ENCODE data around the gene TSR1. TPM values are rescaled to one million over a fixed set of nuclear protein-coding genes. Genes with fewer than 3 reads are reported as not detected.

Gene TSR1
- total and polyA plus RNA-seq, 2 experiments from 2014 or later, result 45.7 to 73.3 TPM

DNA sequence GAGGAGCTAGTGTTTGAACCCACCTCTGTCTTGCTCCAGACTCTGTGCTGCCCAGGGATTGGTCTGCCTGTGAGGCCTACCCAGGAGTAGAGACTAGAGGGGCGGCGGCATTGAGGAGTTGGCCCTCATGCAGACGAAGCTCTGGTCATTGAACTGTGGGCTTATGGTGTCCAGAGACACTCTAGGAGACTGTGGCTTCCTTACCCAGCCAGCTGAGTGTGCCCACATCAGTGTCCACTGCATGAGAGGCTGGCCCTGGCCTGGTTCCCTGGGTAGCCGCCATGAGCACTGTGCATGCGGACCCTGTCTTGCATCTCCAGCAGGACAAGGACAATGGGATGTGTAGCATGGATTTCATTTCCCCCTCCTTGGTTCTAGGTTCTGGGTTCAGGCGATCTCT lies 15.0 kb upstream of the TSR1 start:
- H4K20me1 ChIP-seq (ENCODE audit: insufficient read depth), result no peaks in the 10 kb centered on the region
- no peak overlapping the region for H3K4me3 ChIP-seq
- no peak overlapping the region for H3K27ac ChIP-seq
- no peaks in the 10 kb centered on the region for H3F3A ChIP-seq (ENCODE audit: insufficient read depth)
- no peak overlapping the region for H3K9ac ChIP-seq
- H3K4me2 ChIP-seq (ENCODE audit: unreplicated experiment), result no peak overlapping the region
- WGBS, 2 experiments (ENCODE audit: low coverage in 1 of 2, low lambda C conversion rate in 2 of 2, missing lambda C conversion rate in 2 of 2), result 95 to 98% methylated on average over 6 of the region's 6 CpGs
- H3K9me3 ChIP-seq (ENCODE audit: low read depth), result no peaks in the 10 kb centered on the region
- H3K4me1 ChIP-seq (ENCODE audit: insufficient read depth), result peaks cover 7% of the 10 kb centered on the region; the same call in 1 of the 2 replicates
- H3K36me3 ChIP-seq (ENCODE audit: low read depth), result no peaks in the 10 kb centered on the region
- no peaks in the 10 kb centered on the region for H3K79me2 ChIP-seq (ENCODE audit: insufficient read depth)
- TF ChIP-seq EZH2phosphoT487 (IDR thresholded peaks at IDR 0.05; ENCODE audit: insufficient read depth, low read depth), result no peak
- no peak for TF ChIP-seq EZH2 (IDR thresholded peaks at IDR 0.05; ENCODE audit: insufficient read depth, poor library complexity, severe bottlenecking)
- in situ Hi-C loops (cut with MboI), result no loop called here
- H2AFZ ChIP-seq, result no peak overlapping the region
- no peaks in the 10 kb centered on the region for H3K9me2 ChIP-seq (ENCODE audit: insufficient read depth)
- no peak for DNase-seq
- no peaks in the 10 kb centered on the region for H3K27me3 ChIP-seq (replicated peaks; ENCODE audit: insufficient read depth)

DNA sequence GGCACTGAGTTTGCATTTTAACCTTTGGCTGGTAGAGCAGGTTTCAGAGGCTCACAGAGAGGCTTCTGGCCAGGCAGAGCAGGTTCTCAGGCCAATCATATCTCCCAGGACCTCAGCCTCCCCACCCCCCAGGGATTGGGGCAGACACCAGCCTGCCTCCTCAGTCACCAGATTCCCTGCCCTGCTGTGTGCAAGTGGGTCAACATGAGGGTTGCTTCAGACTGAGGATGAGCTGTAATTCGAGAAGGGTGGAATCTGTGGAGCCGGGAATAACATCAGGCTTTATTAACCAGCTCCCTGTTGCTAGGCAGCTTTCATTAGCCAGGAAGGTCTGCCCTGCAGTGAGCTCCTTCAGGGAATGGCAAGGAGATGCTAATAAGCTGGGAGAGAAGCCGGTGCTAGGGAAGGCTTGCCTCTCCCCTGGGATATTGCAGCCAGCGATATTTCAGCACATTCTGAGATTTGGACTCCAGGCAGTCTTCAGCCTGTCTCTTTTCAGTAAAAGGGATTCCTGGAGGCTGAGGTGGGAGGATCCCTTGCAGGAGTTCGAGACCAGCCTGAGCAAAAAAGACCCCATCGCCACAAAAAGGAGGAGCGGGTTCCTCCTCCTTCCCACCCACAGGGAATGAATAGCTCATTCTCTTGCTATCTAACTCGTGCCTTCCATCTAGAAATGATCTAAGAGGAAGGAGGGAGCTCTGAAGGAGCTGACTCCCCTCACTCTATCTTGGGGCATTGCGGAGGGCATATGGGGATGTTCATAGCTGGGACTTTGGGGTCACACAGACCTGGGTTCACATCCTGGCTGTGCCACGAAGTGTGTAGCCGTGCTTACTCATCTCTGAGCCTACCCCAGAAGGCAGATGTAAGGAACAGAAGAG lies 11.8 kb upstream of the TSR1 start:
- in situ Hi-C loops (cut with MboI), result no loop called here
- 0 out of 2 replicates have a peak overlapping the region, but pooled peaks have one; percentile 2 for H3K9ac ChIP-seq
- H4K20me1 ChIP-seq (ENCODE audit: insufficient read depth), result no peaks in the 10 kb centered on the region
- no peaks in the 10 kb centered on the region for H3K79me2 ChIP-seq (ENCODE audit: insufficient read depth)
- peak overlapping the region; percentile 33 for H3K27ac ChIP-seq
- H3K27me3 ChIP-seq (replicated peaks; ENCODE audit: insufficient read depth), result no peaks in the 10 kb centered on the region
- H3K4me2 ChIP-seq (ENCODE audit: unreplicated experiment), result no peak overlapping the region
- H3K4me1 ChIP-seq (ENCODE audit: insufficient read depth), result peaks cover 7% of the 10 kb centered on the region; the same call in 1 of the 2 replicates
- DNase-seq, result peak; percentile 88
- WGBS, 2 experiments (ENCODE audit: low coverage in 1 of 2, low lambda C conversion rate in 2 of 2, missing lambda C conversion rate in 2 of 2), result 52 to 58% methylated on average over 11 of the region's 11 CpGs
- no peak overlapping the region for H2AFZ ChIP-seq
- TF ChIP-seq EZH2 (IDR thresholded peaks at IDR 0.05; ENCODE audit: insufficient read depth, poor library complexity, severe bottlenecking) (no peak), EZH2phosphoT487 (IDR thresholded peaks at IDR 0.05; ENCODE audit: insufficient read depth, low read depth) (no peak)
- H3K4me3 ChIP-seq, result no peak overlapping the region
- no peaks in the 10 kb centered on the region for H3K9me2 ChIP-seq (ENCODE audit: insufficient read depth)
- no peaks in the 10 kb centered on the region for H3F3A ChIP-seq (ENCODE audit: insufficient read depth)
- H3K9me3 ChIP-seq (ENCODE audit: low read depth), result no peaks in the 10 kb centered on the region
- H3K36me3 ChIP-seq (ENCODE audit: low read depth), result no peaks in the 10 kb centered on the region

- Histone ChIP-seq H3K27me3 (replicated peaks; ENCODE audit: insufficient read depth) (no peaks in the 10 kb centered on the region), H2AFZ (no peak overlapping the region), H3K9ac (no peak overlapping the region), H3K9me2 (ENCODE audit: insufficient read depth) (no peaks in the 10 kb centered on the region), H3K4me1 (ENCODE audit: insufficient read depth) (peaks cover 7% of the 10 kb centered on the region; the same call in 1 of the 2 replicates), H3K4me3 (no peak overlapping the region), H3K79me2 (ENCODE audit: insufficient read depth) (no peaks in the 10 kb centered on the region), H3K4me2 (ENCODE audit: unreplicated experiment) (no peak overlapping the region), H3F3A (ENCODE audit: insufficient read depth) (no peaks in the 10 kb centered on the region), H3K27ac (no peak overlapping the region), H3K9me3 (ENCODE audit: low read depth) (no peaks in the 10 kb centered on the region), H3K36me3 (ENCODE audit: low read depth) (no peaks in the 10 kb centered on the region), H4K20me1 (ENCODE audit: insufficient read depth) (no peaks in the 10 kb centered on the region)
- in situ Hi-C loops (cut with MboI), result no loop called here
- no peak for DNase-seq
- no peak for TF ChIP-seq EZH2 (IDR thresholded peaks at IDR 0.05; ENCODE audit: insufficient read depth, poor library complexity, severe bottlenecking)
- 70 to 73% methylated on average over 8 of the region's 8 CpGs for WGBS, 2 experiments (ENCODE audit: low coverage in 1 of 2, low lambda C conversion rate in 2 of 2, missing lambda C conversion rate in 2 of 2)
Measured at GRCh38 chr17:2346475-2346874, 10.2 kb upstream of the TSR1 start.

DNA sequence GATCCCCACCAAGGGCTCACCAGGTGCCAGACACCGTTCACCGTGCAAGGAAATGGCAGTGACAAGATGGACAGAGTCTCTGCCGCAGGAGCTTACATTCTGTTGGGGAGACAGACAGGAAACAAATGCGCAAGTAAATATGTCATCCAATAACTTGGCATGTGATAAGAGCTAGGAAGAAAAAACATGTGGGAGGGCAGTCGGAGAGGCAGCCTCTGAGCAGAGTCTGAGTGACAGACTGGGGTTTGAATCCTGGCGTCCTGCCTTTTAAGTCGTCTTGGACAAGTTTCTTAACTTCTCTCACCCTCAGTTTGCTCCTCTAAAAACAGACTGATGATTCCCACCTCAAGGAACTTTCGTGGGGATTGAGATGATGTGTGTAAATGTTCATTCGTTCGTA lies 8.3 kb upstream of the TSR1 start:
- Histone ChIP-seq H3K9ac (no peak overlapping the region), H3F3A (ENCODE audit: insufficient read depth) (no peaks in the 10 kb centered on the region), H3K27ac (no peak overlapping the region), H3K9me2 (ENCODE audit: insufficient read depth) (no peaks in the 10 kb centered on the region), H2AFZ (no peak overlapping the region), H4K20me1 (ENCODE audit: insufficient read depth) (no peaks in the 10 kb centered on the region), H3K4me3 (no peak overlapping the region), H3K27me3 (replicated peaks; ENCODE audit: insufficient read depth) (no peaks in the 10 kb centered on the region), H3K36me3 (ENCODE audit: low read depth) (no peaks in the 10 kb centered on the region), H3K79me2 (ENCODE audit: insufficient read depth) (no peaks in the 10 kb centered on the region), H3K9me3 (ENCODE audit: low read depth) (no peaks in the 10 kb centered on the region), H3K4me2 (ENCODE audit: unreplicated experiment) (no peak overlapping the region), H3K4me1 (ENCODE audit: insufficient read depth) (peaks cover 7% of the 10 kb centered on the region; the same call in 1 of the 2 replicates)
- in situ Hi-C loops (cut with MboI), result no loop called here
- DNase-seq, result no peak
- TF ChIP-seq EZH2phosphoT487 (IDR thresholded peaks at IDR 0.05; ENCODE audit: insufficient read depth, low read depth) (no peak), EZH2 (IDR thresholded peaks at IDR 0.05; ENCODE audit: insufficient read depth, poor library complexity, severe bottlenecking) (no peak)
- 88 to 93% methylated on average over 10 of the region's 10 CpGs for WGBS, 2 experiments (ENCODE audit: low coverage in 1 of 2, low lambda C conversion rate in 2 of 2, missing lambda C conversion rate in 2 of 2)

Measured in GM23248 (cell line).